ENCODE measurements around the gene DNAH8.

GRCh38 chr6:38749473-38749872, 34.4 kb downstream of the DNAH8 start:
- TF ChIP-seq EP300 (IDR thresholded peaks at IDR 0.05) (no peak), CTCF (IDR thresholded peaks at IDR 0.05) (no peak)

All from esophagus muscularis mucosa (tissue), 3 donors.